Suprapubic skin (tissue), 4 donors: ENCODE data around the gene FETUB. TPM values are rescaled to one million over a fixed set of nuclear protein-coding genes. Genes with fewer than 3 reads are reported as not detected.

Source experiments
- DNase-seq, 2 donors: peaks; one replicate each; pipeline ENCODE4 v3.0.0-alpha.2; 2019; ENCODE audit warnings: low spot score in 2 of 2
- H3K27ac ChIP-seq: fragments of 200-600 bp; sonication (generic); one replicate; pipeline ENCODE4 v1.5.1; 2019
- H3K27me3 ChIP-seq: fragments of 200-600 bp; sonication (generic); one replicate; pipeline ENCODE4 v1.5.1; 2019
- H3K36me3 ChIP-seq: fragments of 200-600 bp; sonication (generic); one replicate; pipeline ENCODE4 v1.5.1; 2019
- H3K4me1 ChIP-seq: fragments of 200-600 bp; sonication (generic); one replicate; pipeline ENCODE4 v1.5.1; 2019
- H3K4me3 ChIP-seq: fragments of 200-600 bp; sonication (generic); one replicate; pipeline ENCODE4 v1.5.1; 2019; ENCODE audit warnings: mild to moderate bottlenecking
- H3K9me3 ChIP-seq: fragments of 200-600 bp; sonication (generic); one replicate; pipeline ENCODE4 v1.5.1; 2019
- EP300 ChIP-seq: sonication (generic); formaldehyde crosslinking; IDR thresholded peaks from one replicate; pipeline ENCODE4 v1.6.1; 2017; ENCODE audit warnings: antibody characterized with exemption
- POLR2A ChIP-seq, 2 donors: fragments of 450-650 bp; IDR thresholded peaks; one replicate each; pipeline ENCODE4 v1.6.1; 2017; ENCODE audit warnings: antibody characterized with exemption in 2 of 2, mild to moderate bottlenecking in 2 of 2, moderate library complexity in 2 of 2
- POLR2AphosphoS5 ChIP-seq, 3 donors: sonication (generic); formaldehyde crosslinking; IDR thresholded peaks; one replicate each; pipeline ENCODE4 v1.6.1; 2017; ENCODE audit warnings: antibody characterized with exemption in 3 of 3
- WGBS: methylation state at CpG from one replicate; pipeline ENCODE4 v1.1.5; 2018; 5-methylcytosine and 5-hydroxymethylcytosine counted together
- total RNA-seq, 4 donors: library from RNA; depleted of rRNA; stranded (reverse); fragments of >200 nt; gene quantifications; one replicate each; pipeline ENCODE4 v1.1.0, GENCODE V29; 2016
- TF ChIP-seq, protein P1 (sequence below), 2 donors: fragments of 200-600 bp in 1 of 2; fragments of 450-650 bp in 1 of 2; sonication (generic) in 1 of 2; IDR thresholded peaks; one replicate each; pipeline ENCODE4 v1.5.1; 2016 to 2019; ENCODE audit warnings: antibody characterized with exemption in 2 of 2, mild to moderate bottlenecking in 1 of 2, moderate library complexity in 1 of 2

FETUB gene
- total RNA-seq, 4 donors from 2014 or later, result 3.9 to 16.0 (median 10.4) TPM

DNA sequence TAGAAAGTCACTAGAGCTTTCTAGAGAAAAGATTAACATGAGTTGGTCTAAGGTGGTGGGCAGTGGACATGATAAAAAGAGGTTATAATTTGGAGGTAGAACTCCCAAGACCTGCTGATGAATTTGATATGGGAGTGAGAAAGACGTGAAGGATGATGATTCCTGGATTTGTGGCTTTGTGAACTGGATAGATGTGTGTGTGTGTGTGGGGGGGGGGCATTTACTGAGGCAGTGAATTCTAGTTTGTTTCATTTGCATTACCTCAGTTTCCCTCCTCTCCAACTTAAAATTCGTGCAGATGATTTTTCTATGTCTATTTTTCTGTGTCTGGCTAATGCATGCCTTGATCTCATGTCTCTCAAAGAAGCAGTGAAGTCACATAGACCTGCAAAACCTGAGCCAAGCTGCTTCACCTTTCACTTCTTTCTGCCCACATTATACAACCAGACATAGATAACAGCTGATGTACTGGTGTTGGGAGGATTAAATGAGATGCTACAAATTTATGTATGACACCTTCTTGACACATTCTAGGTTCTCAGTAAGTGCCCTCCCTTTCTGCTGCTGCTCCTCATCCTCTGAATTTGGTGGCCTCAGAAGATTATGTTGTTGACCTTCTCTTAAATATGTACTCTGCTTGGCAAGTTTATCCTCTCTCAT, 17.4 kb upstream of the FETUB start:
- DNase-seq, result peak in 1 of 2 donors; percentile 7
- WGBS, result 51% methylated on average over 2 of the region's 2 CpGs
- Histone ChIP-seq H3K4me3 (no peak overlapping the region), H3K4me1 (peaks cover 3% of the 10 kb centered on the region), H3K27me3 (peaks cover 6% of the 10 kb centered on the region), H3K36me3 (no peaks in the 10 kb centered on the region), H3K27ac (no peak overlapping the region), H3K9me3 (no peaks in the 10 kb centered on the region)
- TF ChIP-seq, protein P1, sequence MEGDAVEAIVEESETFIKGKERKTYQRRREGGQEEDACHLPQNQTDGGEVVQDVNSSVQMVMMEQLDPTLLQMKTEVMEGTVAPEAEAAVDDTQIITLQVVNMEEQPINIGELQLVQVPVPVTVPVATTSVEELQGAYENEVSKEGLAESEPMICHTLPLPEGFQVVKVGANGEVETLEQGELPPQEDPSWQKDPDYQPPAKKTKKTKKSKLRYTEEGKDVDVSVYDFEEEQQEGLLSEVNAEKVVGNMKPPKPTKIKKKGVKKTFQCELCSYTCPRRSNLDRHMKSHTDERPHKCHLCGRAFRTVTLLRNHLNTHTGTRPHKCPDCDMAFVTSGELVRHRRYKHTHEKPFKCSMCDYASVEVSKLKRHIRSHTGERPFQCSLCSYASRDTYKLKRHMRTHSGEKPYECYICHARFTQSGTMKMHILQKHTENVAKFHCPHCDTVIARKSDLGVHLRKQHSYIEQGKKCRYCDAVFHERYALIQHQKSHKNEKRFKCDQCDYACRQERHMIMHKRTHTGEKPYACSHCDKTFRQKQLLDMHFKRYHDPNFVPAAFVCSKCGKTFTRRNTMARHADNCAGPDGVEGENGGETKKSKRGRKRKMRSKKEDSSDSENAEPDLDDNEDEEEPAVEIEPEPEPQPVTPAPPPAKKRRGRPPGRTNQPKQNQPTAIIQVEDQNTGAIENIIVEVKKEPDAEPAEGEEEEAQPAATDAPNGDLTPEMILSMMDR (IDR thresholded peaks at IDR 0.05), result no peak
- TF ChIP-seq EP300, result no peak
- no peak for TF ChIP-seq POLR2AphosphoS5 (IDR thresholded peaks at IDR 0.05)
- no peak for TF ChIP-seq POLR2A (IDR thresholded peaks at IDR 0.05)

DNA sequence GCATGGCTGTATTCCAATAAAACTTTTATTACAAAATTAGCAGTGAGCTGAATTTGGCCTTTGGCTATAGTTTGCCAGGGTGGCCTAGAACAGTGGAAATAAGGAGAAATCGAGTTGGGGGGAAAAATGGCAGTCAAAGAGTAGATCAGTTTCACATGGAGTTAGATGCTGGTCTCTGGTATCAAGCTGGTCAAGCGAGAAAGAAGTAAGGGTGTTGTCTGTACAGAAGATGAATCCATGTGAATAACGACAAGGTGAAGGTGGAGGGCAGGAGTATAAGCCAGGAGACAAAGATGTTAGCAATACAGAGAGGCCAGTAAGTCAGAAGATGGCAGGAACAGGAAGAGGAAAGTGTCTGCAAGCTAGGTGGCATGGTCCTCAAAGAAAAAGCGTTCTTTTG, 15.6 kb upstream of the FETUB start:
- Histone ChIP-seq H3K4me3 (no peak overlapping the region), H3K27ac (no peak overlapping the region), H3K4me1 (no peaks in the 10 kb centered on the region), H3K27me3 (no peaks in the 10 kb centered on the region), H3K9me3 (no peaks in the 10 kb centered on the region), H3K36me3 (no peaks in the 10 kb centered on the region)
- WGBS, result 76% methylated on average over 4 of the region's 4 CpGs
- TF ChIP-seq, protein P1 (IDR thresholded peaks at IDR 0.05), result no peak
- no peak for TF ChIP-seq POLR2A (IDR thresholded peaks at IDR 0.05)
- no peak for TF ChIP-seq EP300
- no peak for TF ChIP-seq POLR2AphosphoS5 (IDR thresholded peaks at IDR 0.05)
- no peak for DNase-seq

- no peak overlapping the region for H3K27ac ChIP-seq
- no peaks in the 10 kb centered on the region for H3K9me3 ChIP-seq
- WGBS, result 76% methylated on average over 4 of the region's 4 CpGs
- H3K36me3 ChIP-seq, result no peaks in the 10 kb centered on the region
- DNase-seq, result peak in 1 of 2 donors; percentile 16
- no peak overlapping the region for H3K4me3 ChIP-seq
- no peaks in the 10 kb centered on the region for H3K4me1 ChIP-seq
- TF ChIP-seq, protein P1 (IDR thresholded peaks at IDR 0.05), result no peak
- TF ChIP-seq EP300, result no peak
- TF ChIP-seq POLR2A (IDR thresholded peaks at IDR 0.05), result no peak
- TF ChIP-seq POLR2AphosphoS5 (IDR thresholded peaks at IDR 0.05), result no peak
- no peaks in the 10 kb centered on the region for H3K27me3 ChIP-seq
Observed at GRCh38 chr3:186625600-186626042, 14.6 kb upstream of the FETUB start.

GRCh38 chr3:186626254-186626847, 13.8 kb upstream of the FETUB start:
- no peak overlapping the region for H3K27ac ChIP-seq
- 70% methylated on average over 7 of the region's 7 CpGs for WGBS
- TF ChIP-seq EP300 (no peak), POLR2A (IDR thresholded peaks at IDR 0.05) (no peak), POLR2AphosphoS5 (IDR thresholded peaks at IDR 0.05) (no peak)
- TF ChIP-seq, protein P1 (IDR thresholded peaks at IDR 0.05), result no peak
- no peaks in the 10 kb centered on the region for H3K27me3 ChIP-seq
- H3K4me3 ChIP-seq, result no peak overlapping the region
- H3K36me3 ChIP-seq, result no peaks in the 10 kb centered on the region
- H3K4me1 ChIP-seq, result no peaks in the 10 kb centered on the region
- H3K9me3 ChIP-seq, result no peaks in the 10 kb centered on the region
- DNase-seq, result peak in 1 of 2 donors; percentile 24

GRCh38 chr3:186627852-186628414, 12.3 kb upstream of the FETUB start:
- DNase-seq, result peak in 1 of 2 donors; percentile 11
- H3K36me3 ChIP-seq, result no peaks in the 10 kb centered on the region
- H3K4me3 ChIP-seq, result no peak overlapping the region
- H3K27me3 ChIP-seq, result no peaks in the 10 kb centered on the region
- TF ChIP-seq POLR2AphosphoS5 (IDR thresholded peaks at IDR 0.05) (no peak), EP300 (no peak), POLR2A (IDR thresholded peaks at IDR 0.05) (no peak)
- TF ChIP-seq, protein P1 (IDR thresholded peaks at IDR 0.05), result no peak
- no peaks in the 10 kb centered on the region for H3K9me3 ChIP-seq
- WGBS, result 96% methylated on average over 7 of the region's 7 CpGs
- H3K4me1 ChIP-seq, result no peaks in the 10 kb centered on the region
- no peak overlapping the region for H3K27ac ChIP-seq
